Melanocyte of skin (primary cell): ENCODE data around the gene MYO1G. TPM values are rescaled to one million over a fixed set of nuclear protein-coding genes. Genes with fewer than 3 reads are reported as not detected.

ENCODE experiments used
- total RNA-seq, 2 donors: library from RNA; depleted of rRNA; stranded (reverse); fragments of >200 nt; gene quantifications; 2 replicates each; pipeline ENCODE4 v1.2.3, GENCODE V29; 2012

The MYO1G gene
- under 1 TPM; under 0.01 TPM for total RNA-seq

DNA sequence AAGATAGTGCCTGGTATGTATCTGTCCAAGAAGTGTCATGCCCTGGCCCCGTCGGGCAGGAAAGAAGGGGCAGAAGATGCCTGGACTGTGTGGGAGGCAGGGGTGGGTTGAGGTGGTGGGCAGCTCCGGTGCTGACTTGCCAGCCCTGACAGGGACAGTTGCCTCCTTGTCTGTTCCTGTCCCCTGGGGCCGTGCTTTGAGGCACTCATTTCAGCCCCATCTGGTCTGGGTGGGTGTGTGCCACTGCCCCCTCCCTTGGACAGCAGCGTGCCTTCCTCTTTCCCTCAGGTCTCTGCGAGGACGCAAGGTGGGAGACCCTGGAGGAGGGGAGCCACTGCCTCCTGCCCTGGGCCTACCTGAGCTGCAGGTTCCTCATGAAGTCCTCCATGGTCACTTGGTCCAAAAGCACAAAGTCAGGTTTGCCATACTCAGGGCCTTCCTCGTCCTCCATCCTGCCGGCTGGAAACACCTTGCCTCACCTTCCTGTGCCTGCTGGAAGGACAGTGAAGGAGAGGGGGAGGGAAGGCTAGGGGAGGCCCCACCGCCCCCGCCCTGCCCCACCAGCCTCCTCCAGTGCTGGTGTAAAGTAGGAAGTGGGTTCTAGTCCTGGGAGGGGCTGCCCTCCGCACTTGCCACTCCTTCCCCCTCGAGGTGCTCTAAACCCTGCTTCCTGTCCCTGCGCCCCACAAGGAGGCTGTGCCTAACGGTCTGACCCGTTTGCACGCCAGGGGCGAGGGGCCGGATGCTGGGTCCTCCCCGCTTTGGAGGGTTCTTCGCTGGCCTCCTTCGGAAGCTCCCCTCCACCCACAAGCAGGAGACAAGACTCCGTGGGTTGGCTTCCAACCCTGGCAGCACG is at the start of gene MYO1G:
Gene MYO1G (minus strand): TSS at position 505 of the 856 bp plus-strand sequence. CDS start 54 bp downstream, at position 451.

DNA sequence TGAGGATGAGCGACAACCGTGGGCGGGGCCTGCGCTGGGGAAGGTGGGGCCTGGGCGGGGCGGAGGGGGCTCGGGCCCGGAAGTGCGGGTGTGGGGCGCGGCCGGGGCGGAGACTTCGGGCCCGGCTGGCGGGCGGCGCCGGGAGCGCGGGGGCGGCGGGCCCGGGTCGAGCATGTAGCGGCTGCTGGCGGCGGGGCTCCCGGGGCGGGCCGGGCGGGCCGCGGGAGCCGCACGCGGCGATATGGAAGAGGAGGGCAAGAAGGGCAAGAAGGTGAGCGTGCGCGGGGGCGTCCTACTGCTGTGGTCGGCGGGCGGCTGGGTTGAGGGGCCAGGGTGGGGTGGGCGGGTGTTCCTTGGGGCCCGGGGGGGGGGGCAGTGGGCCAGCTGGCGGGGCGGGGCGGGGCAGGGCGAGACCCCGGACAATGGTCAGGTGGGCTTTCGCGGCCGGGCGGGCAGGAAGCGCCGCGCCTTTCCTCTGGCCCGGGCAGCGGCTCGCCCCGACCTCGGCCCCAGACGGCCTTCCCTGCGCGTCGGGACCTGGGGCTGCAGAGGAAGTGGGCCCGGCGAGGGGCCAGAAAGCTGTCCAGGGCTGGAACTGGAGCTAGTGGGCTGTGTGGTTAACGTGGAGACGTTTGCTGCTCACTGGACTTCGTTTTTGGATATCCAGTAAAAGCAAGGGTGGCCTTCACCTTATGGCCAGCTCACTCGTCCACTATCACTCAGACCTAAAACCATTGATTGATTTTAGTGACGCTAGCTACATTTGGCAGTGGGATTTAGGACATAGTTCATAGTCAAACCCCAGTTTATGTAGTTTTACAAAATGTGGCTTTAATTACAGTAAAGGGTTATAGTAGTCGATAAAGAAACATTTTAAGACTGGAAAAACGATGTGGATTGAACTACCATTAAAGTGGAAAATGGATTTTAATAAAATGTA is 21.5 kb upstream of the MYO1G start, which contains the start of gene CCM2:
Gene CCM2 (plus strand): TSS at position 109 of the 940 bp plus-strand sequence. CDS start 133 bp downstream, at position 242.

Other genes with a start within 250 kb of the MYO1G start
- gene ZMIZ2, start 230.2 kb downstream of the MYO1G start, total RNA-seq = 10 to 100 TPM in 1 of 2 donors, 1 to 10 TPM in 1; 9.0 to 20.0 TPM
- gene PPIA, start 182.3 kb downstream of the MYO1G start, total RNA-seq = 1,000 to 10,000 TPM; 2,177 to 2,807 TPM
- gene H2AZ2, start 130.9 kb downstream of the MYO1G start, total RNA-seq = 100 to 1,000 TPM in 1 of 2 donors, 10 to 100 TPM in 1; 58.5 to 117 TPM
- 10 to 100 TPM; 16.9 to 22.3 TPM for gene PURB, start 93.5 kb downstream of the MYO1G start, total RNA-seq
- 10 to 100 TPM; 26.8 to 37.3 TPM for gene CCM2, start 21.2 kb upstream of the MYO1G start, total RNA-seq
- under 1 TPM; under 0.01 to 0.33 TPM for gene NACAD, start 110.0 kb upstream of the MYO1G start, total RNA-seq
- gene TBRG4, start 132.7 kb upstream of the MYO1G start, total RNA-seq = 100 to 1,000 TPM; 124 to 191 TPM
- under 1 TPM in 1 of 2 donors, not detected in 1; 0.34 TPM for gene RAMP3, start 178.8 kb upstream of the MYO1G start, total RNA-seq